GM13976 (cell line): Measurements from ENCODE around the gene ZFAND6.
"Not testable (repeated sequence)": the region's sequence is repeated elsewhere in the genome, so short reads cannot be mapped to it uniquely, and the experiment has no call there.

Source experiments
- DNase-seq: peaks from one replicate; pipeline ENCODE4 v3.0.0; 2012; ENCODE audit warnings: low spot score
- CTCF ChIP-seq: IDR thresholded peaks from 2 replicates; pipeline ENCODE4 v1.5.1; 2012; ENCODE audit warnings: borderline replicate concordance, mild to moderate bottlenecking; ENCODE audit not compliant: insufficient read depth; ENCODE audit errors: extremely low read depth, missing control alignments, control extremely low read depth
- in situ Hi-C: fragments of 300-500 bp; cut with MboI; formaldehyde crosslinking; loops from one replicate; pipeline ENCODE4 v1.12.0; 2022; ENCODE audit warnings: low sequenced_read_pairs, mixed read lengths, inconsistent platforms; ENCODE audit not compliant: unreplicated experiment

ZFAND6 gene

GRCh38 chr15:80034629-80035028 lies 24.8 kb upstream of the ZFAND6 start:
- in situ Hi-C loops: no loop called here

DNA sequence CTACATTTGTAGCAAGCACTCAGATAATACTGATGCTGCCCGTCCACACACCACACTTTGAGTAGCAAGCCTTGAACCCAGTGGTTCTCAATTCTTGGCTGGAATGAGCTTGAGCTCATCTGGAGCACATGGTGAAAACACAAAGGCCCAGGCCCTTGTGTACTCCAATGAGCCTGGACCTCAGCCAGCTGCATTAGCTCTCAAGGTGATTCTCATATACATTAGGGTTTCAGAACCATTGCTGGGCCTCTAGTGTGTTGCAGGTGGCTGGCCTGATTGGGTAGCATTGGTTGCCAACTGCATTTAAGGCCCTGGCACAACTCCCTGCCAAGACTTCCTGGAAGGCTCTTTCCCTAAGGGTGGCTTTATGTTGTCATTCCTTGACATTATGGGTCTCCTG lies 23.4 kb upstream of the ZFAND6 start:
- no peak for TF ChIP-seq CTCF
- in situ Hi-C loops: no loop called here
- no peak for DNase-seq

More at GRCh38 chr15:80034629-80035028, 24.8 kb upstream of the ZFAND6 start:
- peak; percentile 57 for DNase-seq
- no peak for TF ChIP-seq CTCF

DNA sequence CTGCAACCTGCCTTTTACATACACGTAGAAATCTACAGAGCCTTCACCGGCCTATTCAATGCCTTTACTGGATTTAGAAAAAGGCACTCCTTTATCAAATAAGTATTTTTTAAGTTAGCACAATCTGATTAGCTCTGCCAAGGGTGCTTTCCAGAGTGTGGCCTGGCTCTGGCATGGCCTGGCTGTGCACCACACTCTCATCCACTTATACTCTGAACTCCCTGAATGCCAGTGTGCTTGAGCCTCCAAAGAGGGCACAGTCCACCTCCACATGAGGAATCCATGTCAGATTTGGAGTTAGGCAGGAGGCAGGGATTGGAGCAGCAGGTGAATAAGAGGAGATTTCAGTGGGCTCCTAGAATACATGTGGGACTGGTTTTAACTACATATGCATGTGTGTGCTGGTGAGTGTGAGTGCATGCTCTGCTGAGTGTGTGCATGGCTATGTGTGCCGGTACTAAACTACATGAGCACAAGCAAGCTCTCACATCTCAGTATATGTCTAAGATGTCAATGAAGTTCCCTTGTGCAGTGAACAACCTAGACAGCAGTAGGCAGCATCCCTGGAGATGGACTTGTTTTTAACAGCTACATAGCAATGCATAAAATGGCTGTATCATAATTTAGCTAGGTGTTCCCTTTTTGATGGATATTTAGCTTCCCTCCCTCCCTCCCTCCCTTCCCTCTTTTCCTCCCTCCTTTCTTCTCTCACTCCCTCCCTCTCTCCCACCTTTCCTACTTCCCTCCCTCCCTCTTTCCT lies 17.8 kb upstream of the ZFAND6 start:
- TF ChIP-seq CTCF: no peak
- in situ Hi-C loops: no loop called here
- DNase-seq: no peak

- in situ Hi-C loops: no loop called here
- no peak for TF ChIP-seq CTCF
- no peak for DNase-seq
These were observed 16.9 kb upstream of the ZFAND6 start for GRCh38 chr15:80042568-80042967.

DNA sequence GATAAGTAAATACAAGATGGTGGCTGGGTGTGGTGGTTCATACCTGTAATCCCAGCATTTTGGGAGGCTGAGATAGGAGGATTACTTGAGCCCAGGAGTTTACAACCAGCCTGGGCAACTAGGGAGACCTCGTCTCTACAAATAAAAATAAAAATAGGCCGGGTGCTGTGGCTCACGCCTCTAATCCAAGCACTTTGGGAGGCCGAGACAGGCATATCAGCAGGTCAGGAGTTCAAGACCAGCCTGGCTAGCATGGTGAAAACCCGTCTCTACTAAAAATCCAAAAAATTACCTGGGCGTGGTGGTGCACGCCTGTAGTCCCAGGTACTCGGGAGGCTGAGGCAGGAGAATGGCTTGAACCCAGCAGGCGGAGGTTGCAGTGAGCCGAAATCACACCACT lies 14.3 kb upstream of the ZFAND6 start:
- DNase-seq, in situ Hi-C loops: not testable (repeated sequence)

GRCh38 chr15:80049046-80049445 lies 10.4 kb upstream of the ZFAND6 start:
- in situ Hi-C loops: no loop called here
- TF ChIP-seq CTCF: no peak
- no peak for DNase-seq

- no peak for DNase-seq
- TF ChIP-seq CTCF: no peak
- in situ Hi-C loops: no loop called here
These were observed 6.7 kb upstream of the ZFAND6 start for GRCh38 chr15:80052597-80053304.
